IMR-90 (cell line): ENCODE data around the gene ABCB9. TPM values are rescaled to one million over a fixed set of nuclear protein-coding genes. Genes with fewer than 3 reads are reported as not detected.

Experiments
- ATAC-seq: fragments of 200-7000 bp; cut with Tn5 transposase; 2 replicates; pipeline ENCODE4 v1.9.1; 2020; ENCODE audit warnings: low read depth, mild to moderate bottlenecking, moderate library complexity
- BruUV-seq: library from RNA; stranded (reverse); fragments of 400-500 nt; replicated peaks from 2 replicates; lab custom pipeline; 2021; lab: Mats Ljungman, UMichigan
- CTCF ChIA-PET: fragments of 300-600 bp; formaldehyde crosslinking; extraction: SDS; loops from one replicate; lab custom pipeline; 2021; ENCODE audit warnings: antibody characterized with exemption; lab: Yijun Ruan, JAX
- POLR2A ChIA-PET: fragments of 300-600 bp; sonication (Branson Sonifier 250); formaldehyde crosslinking; loops from one replicate; lab custom pipeline; 2022; ENCODE audit warnings: antibody characterized with exemption; ENCODE audit not compliant: unreplicated experiment; lab: Charles Lee
- DNase-seq: peaks from one replicate; pipeline ENCODE4 v3.0.0; 2013
- H2AFZ ChIP-seq: replicated peaks from 2 replicates; pipeline ENCODE3; 2013; ENCODE audit warnings: low read length, mild to moderate bottlenecking; ENCODE audit not compliant: poor library complexity
- H2AK5ac ChIP-seq: 2 replicates; pipeline ENCODE4 v1.6.1; 2013; ENCODE audit warnings: low read depth, low read length, inconsistent platforms
- H2AK9ac ChIP-seq: replicated peaks from 2 replicates; pipeline ENCODE3; 2013; ENCODE audit warnings: mild to moderate bottlenecking, low read depth, low read length, moderate library complexity; ENCODE audit not compliant: poor library complexity
- H2BK120ac ChIP-seq: 2 replicates; pipeline ENCODE4 v1.6.1; 2013; ENCODE audit warnings: low read depth, low read length, inconsistent platforms
- H2BK15ac ChIP-seq: 3 replicates; pipeline ENCODE4 v1.6.1; 2013; ENCODE audit warnings: low read depth, low read length, inconsistent platforms
- H2BK20ac ChIP-seq: 2 replicates; pipeline ENCODE4 v1.6.1; 2013; ENCODE audit warnings: low read depth, mild to moderate bottlenecking, inconsistent platforms, low read length, moderate library complexity
- H2BK5ac ChIP-seq: 2 replicates; pipeline ENCODE4 v1.6.1; 2013; ENCODE audit warnings: mild to moderate bottlenecking, low read depth, low read length, inconsistent platforms; ENCODE audit not compliant: poor library complexity, severe bottlenecking
- H3K14ac ChIP-seq: replicated peaks from 2 replicates; pipeline ENCODE4 v1.6.1; 2013; ENCODE audit warnings: low read depth, low read length, inconsistent platforms
- H3K18ac ChIP-seq: 2 replicates; pipeline ENCODE4 v1.6.1; 2013; ENCODE audit warnings: low read depth, low read length, control low read depth
- H3K23ac ChIP-seq: 2 replicates; pipeline ENCODE4 v1.6.1; 2013; ENCODE audit warnings: low read depth, low read length, inconsistent platforms
- H3K27ac ChIP-seq: 2 replicates; pipeline ENCODE4 v1.5.1; 2013; ENCODE audit warnings: mild to moderate bottlenecking, control low read depth, low read length; ENCODE audit not compliant: insufficient read depth
- H3K27me3 ChIP-seq: 2 replicates; pipeline ENCODE4 v1.6.1; 2013; ENCODE audit warnings: low read length; ENCODE audit not compliant: control insufficient read depth, insufficient read depth
- H3K36me3 ChIP-seq: 2 replicates; pipeline ENCODE4 v1.6.1; 2013; ENCODE audit warnings: low read length, mixed read lengths; ENCODE audit not compliant: control insufficient read depth, insufficient read depth
- H3K4ac ChIP-seq: 2 replicates; pipeline ENCODE4 v1.6.1; 2013; ENCODE audit warnings: low read depth, low read length, inconsistent platforms
- H3K4me1 ChIP-seq: 2 replicates; pipeline ENCODE4 v1.6.1; 2013; ENCODE audit warnings: low read length, mixed read lengths; ENCODE audit not compliant: control insufficient read depth, insufficient read depth
- H3K4me2 ChIP-seq: 2 replicates; pipeline ENCODE4 v1.6.1; 2013; ENCODE audit warnings: low read depth, mild to moderate bottlenecking, control low read depth, low read length, moderate library complexity
- H3K4me3 ChIP-seq: 2 replicates; pipeline ENCODE4 v1.5.1; 2013; ENCODE audit warnings: low read depth, mild to moderate bottlenecking, control low read depth, low read length, moderate library complexity; ENCODE audit not compliant: insufficient read depth
- H3K56ac ChIP-seq: 2 replicates; pipeline ENCODE4 v1.6.1; 2013; ENCODE audit warnings: low read length, inconsistent platforms; ENCODE audit not compliant: insufficient read depth; ENCODE audit errors: extremely low read depth
- H3K79me1 ChIP-seq, 2 experiments: 2 replicates each; pipeline ENCODE4 v1.6.1; 2013; ENCODE audit warnings: low read length in 2 of 2, inconsistent platforms in 1 of 2, low read depth in 1 of 2
- H3K9ac ChIP-seq: 2 replicates; pipeline ENCODE4 v1.6.1; 2013; ENCODE audit warnings: low read depth, low read length, control low read depth
- H3K9me1 ChIP-seq: 2 replicates; pipeline ENCODE4 v1.6.1; 2013; ENCODE audit warnings: low read length, inconsistent platforms; ENCODE audit not compliant: insufficient read depth
- H3K9me3 ChIP-seq: 2 replicates; pipeline ENCODE4 v1.6.1; 2013; ENCODE audit warnings: low read length; ENCODE audit not compliant: control insufficient read depth, insufficient read depth
- H4K20me1 ChIP-seq: 2 replicates; pipeline ENCODE4 v1.6.1; 2013; ENCODE audit warnings: low read length, inconsistent platforms; ENCODE audit not compliant: insufficient read depth
- H4K5ac ChIP-seq: 2 replicates; pipeline ENCODE4 v1.6.1; 2013; ENCODE audit warnings: mild to moderate bottlenecking, low read depth, low read length, control low read depth
- H4K8ac ChIP-seq, 2 experiments: 2 replicates each; pipeline ENCODE4 v1.6.1; 2013; ENCODE audit warnings: low read depth in 2 of 2, low read length in 2 of 2, control low read depth in 1 of 2, inconsistent platforms in 1 of 2
- H4K91ac ChIP-seq: 2 replicates; pipeline ENCODE4 v1.6.1; 2013; ENCODE audit warnings: low read depth, low read length, inconsistent platforms; ENCODE audit not compliant: insufficient read depth
- CHD1 ChIP-seq: IDR thresholded peaks from 2 replicates; pipeline ENCODE4 v1.6.1; 2012; ENCODE audit warnings: low read depth, low read length, improper control_type of control experiment
- FOS ChIP-seq: fragments of 150-350 bp; IDR thresholded peaks from 2 replicates; pipeline ENCODE4 v1.6.1; 2016; ENCODE audit warnings: low read depth, low read length
- MAZ ChIP-seq: IDR thresholded peaks from 2 replicates; pipeline ENCODE4 v1.6.1; 2012; ENCODE audit warnings: low read depth, mild to moderate bottlenecking, low read length, improper control_type of control experiment, moderate library complexity, borderline replicate concordance
- MXI1 ChIP-seq: IDR thresholded peaks from 2 replicates; pipeline ENCODE4 v1.6.1; 2012; ENCODE audit warnings: low read depth, mild to moderate bottlenecking, low read length, moderate library complexity, borderline replicate concordance
- NFE2L2 ChIP-seq: fragments of 150-350 bp; IDR thresholded peaks from 2 replicates; pipeline ENCODE4 v1.6.1; 2016; ENCODE audit warnings: low read depth, mild to moderate bottlenecking, low read length
- SMC3 ChIP-seq: fragments of 150-350 bp; IDR thresholded peaks from 2 replicates; pipeline ENCODE4 v1.6.1; 2016; ENCODE audit warnings: low read depth, mild to moderate bottlenecking, antibody characterized with exemption, low read length, moderate library complexity
- WGBS, 2 experiments: methylation state at CpG; one replicate each; pipeline versions ENCODE4 v1.1.5 to v1.1.7; 2013; ENCODE audit warnings: missing lambda C conversion rate in 2 of 2; ENCODE audit not compliant: insufficient read length in 1 of 2; ENCODE audit errors: extremely low coverage in 2 of 2; 5-methylcytosine and 5-hydroxymethylcytosine counted together
- dilution Hi-C: fragments of 300-500 bp; cut with HindIII; formaldehyde crosslinking; loops from one replicate; pipeline ENCODE4 v1.14.3; 2018; ENCODE audit warnings: low sequenced_read_pairs; ENCODE audit not compliant: unreplicated experiment
- in situ Hi-C: fragments of 300-500 bp; cut with MboI; formaldehyde crosslinking; loops from 3 replicates; pipeline ENCODE4 v1.14.3; 2019; ENCODE audit warnings: low sequenced_read_pairs, inconsistent platforms, mixed read lengths
- intact Hi-C: fragments of 100-400 bp; cut with micrococcal nuclease; formaldehyde crosslinking; loops from 2 replicates; pipeline ENCODE4 v1.10.0; 2022
- polyA plus RNA-seq, 3 experiments: library from polyadenylated mRNA; depleted of rRNA; stranded (reverse); fragments of >200 nt; gene quantifications; 2 replicates each; pipeline ENCODE4 v1.2.3, GENCODE V29; 2012; ENCODE audit warnings: low replicate concordance in 1 of 3
- total RNA-seq: library from RNA; depleted of rRNA; stranded (reverse); fragments of >200 nt; gene quantifications from 2 replicates; pipeline ENCODE4 v1.2.3, GENCODE V29; 2012
- TF ChIP-seq, protein P1 (sequence below): fragments of 150-350 bp; IDR thresholded peaks from 2 replicates; pipeline ENCODE4 v1.6.1; 2017; ENCODE audit warnings: mild to moderate bottlenecking, antibody characterized with exemption, low read length, low read depth

ABCB9 gene
- total and polyA plus RNA-seq, 2 of the 4 experiments (the other 2 are of a cell fraction): 5.6 to 8.3 TPM

DNA sequence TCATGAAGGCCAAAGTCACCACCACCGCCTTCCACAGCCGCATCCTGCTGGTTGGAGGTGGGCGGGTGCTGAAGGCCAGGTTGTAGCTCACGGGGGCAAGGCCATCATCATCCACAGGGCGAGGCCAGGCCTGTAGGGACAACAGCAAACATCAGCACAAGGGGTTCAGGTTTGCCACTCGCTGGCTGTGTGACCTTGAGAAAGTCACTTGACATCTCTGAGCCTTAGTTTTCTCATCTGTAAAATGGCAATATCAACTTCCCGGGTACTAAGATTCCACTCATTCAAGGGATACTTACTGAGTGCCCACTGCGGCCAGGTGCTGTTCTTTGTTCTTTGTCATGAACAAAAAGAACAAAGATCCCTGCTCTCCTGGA is 6.1 kb downstream of the ABCB9 start:
- H2AK5ac ChIP-seq: no peak overlapping the region
- H4K5ac ChIP-seq: no peak overlapping the region
- no peak overlapping the region for H2AK9ac ChIP-seq
- peaks cover 4% of the 10 kb centered on the region; the same call in 1 of the 2 replicates for H4K20me1 ChIP-seq
- no peak overlapping the region for H3K4me3 ChIP-seq
- H2BK20ac ChIP-seq: no peak overlapping the region
- no peak overlapping the region for H2BK120ac ChIP-seq
- no peaks in the 10 kb centered on the region for H3K27me3 ChIP-seq
- H3K56ac ChIP-seq: no peak overlapping the region
- H2BK5ac ChIP-seq: no peak overlapping the region
- H3K36me3 ChIP-seq: peaks cover 4% of the 10 kb centered on the region
- H2AFZ ChIP-seq: no peak overlapping the region
- intact Hi-C loops: no loop called here
- H3K27ac ChIP-seq: no peak overlapping the region
- H4K91ac ChIP-seq: no peak overlapping the region
- BruUV-seq: no TSS peak
- H4K8ac ChIP-seq: no peak overlapping the region
- no peak for TF ChIP-seq CHD1
- TF ChIP-seq FOS: no peak
- TF ChIP-seq, protein P1, sequence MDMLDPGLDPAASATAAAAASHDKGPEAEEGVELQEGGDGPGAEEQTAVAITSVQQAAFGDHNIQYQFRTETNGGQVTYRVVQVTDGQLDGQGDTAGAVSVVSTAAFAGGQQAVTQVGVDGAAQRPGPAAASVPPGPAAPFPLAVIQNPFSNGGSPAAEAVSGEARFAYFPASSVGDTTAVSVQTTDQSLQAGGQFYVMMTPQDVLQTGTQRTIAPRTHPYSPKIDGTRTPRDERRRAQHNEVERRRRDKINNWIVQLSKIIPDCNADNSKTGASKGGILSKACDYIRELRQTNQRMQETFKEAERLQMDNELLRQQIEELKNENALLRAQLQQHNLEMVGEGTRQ: no peak
- no peak for TF ChIP-seq MXI1
- TF ChIP-seq SMC3: no peak
- TF ChIP-seq NFE2L2: no peak
- no peak for TF ChIP-seq MAZ
- ChIA-PET CTCF (no interaction called here), POLR2A (no interaction called here)
- H3K9ac ChIP-seq: no peak overlapping the region
- dilution Hi-C loops: no loop called here
- ATAC-seq (no peak), DNase-seq (no peak)
- H3K4ac ChIP-seq: no peak overlapping the region
- no peak overlapping the region for H3K18ac ChIP-seq
- peaks cover 5% of the 10 kb centered on the region for H3K4me1 ChIP-seq
- no peak overlapping the region for H2BK15ac ChIP-seq
- H3K9me3 ChIP-seq: no peaks in the 10 kb centered on the region
- 90% methylated on average over 5 of the region's 8 CpGs; no CpG with 5 or more reads in 1 of the 2 experiments for WGBS, 2 experiments
- H3K9me1 ChIP-seq: no peaks in the 10 kb centered on the region; the same call in 1 of the 2 replicates
- peaks cover 0 to 17% of the 10 kb centered on the region in 2 experiments; a peak in 2 of 4 replicates for H3K79me1 ChIP-seq
- no peak overlapping the region for H3K14ac ChIP-seq
- H3K23ac ChIP-seq: no peak overlapping the region
- in situ Hi-C loops: loop anchor here (25.0 kb wide), 1 partner anchor 323 kb away; no protein-coding TSS in a partner anchor
- no peak overlapping the region for H3K4me2 ChIP-seq
